Measurements from ENCODE around the gene NOXRED1.

GRCh38 chr14:77470224-77470870 lies 47.0 kb upstream of the NOXRED1 start:
- TF ChIP-seq CTCF (IDR thresholded peaks at IDR 0.05), result no peak
- no peak for TF ChIP-seq POLR2A (IDR thresholded peaks at IDR 0.05)

Measured in thyroid gland (tissue), 4 donors.